ENCODE results near the gene DMRTB1.

GRCh38 chr1:53475664-53476063 is 16.5 kb downstream of the DMRTB1 start:
- no peak for TF ChIP-seq CTCF (IDR thresholded peaks at IDR 0.05 in 8 of 11, conservative IDR thresholded peaks at IDR 0.05 in 3 of 11)
- TF ChIP-seq POLR2A (IDR thresholded peaks at IDR 0.05): no peak
- no peak for TF ChIP-seq POLR2AphosphoS5 (IDR thresholded peaks at IDR 0.05)
